Fibroblast of skin of right biceps (primary cell): ENCODE data around the gene PLPP3.

ENCODE experiments used
- DNase-seq: peaks from one replicate; pipeline ENCODE4 v3.0.0-alpha.2; 2013

Gene PLPP3

DNA sequence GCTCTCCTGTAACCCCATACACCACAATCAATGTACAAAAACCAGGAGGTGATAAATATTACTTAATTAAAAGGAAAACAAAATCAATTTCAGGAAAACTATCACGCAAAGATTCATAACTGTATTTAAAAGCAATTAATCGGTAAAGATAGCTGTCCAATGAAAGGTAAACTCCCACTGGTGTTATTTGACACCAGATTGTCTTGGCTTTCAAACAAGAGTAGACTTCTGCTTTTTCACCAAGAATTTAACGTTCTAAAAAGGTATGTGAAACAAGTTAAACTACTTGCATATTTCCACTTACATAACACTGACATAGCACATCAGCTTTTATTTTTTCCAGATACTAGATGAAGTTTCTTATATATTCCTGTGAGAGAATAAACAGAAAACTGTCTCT, 3.5 kb downstream of the PLPP3 start:
- no peak for DNase-seq

DNA sequence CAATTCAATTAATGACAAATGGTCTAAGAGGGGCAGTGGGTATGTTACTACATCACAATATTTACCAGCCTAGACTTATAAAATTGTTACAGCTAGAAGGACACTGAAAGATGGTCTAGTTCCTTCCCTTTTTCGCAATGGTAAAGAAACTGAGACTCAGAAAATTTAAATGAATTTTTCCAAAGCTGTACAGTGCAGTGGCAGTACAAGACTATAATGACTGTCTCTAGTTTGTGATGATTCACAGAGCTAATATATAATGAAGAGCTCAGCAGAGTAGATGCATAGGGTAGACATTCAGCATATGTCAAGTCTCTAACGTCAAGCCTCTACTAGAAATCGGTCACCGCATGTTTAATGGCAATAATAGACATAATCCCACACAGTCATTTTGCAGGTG, 4.6 kb downstream of the PLPP3 start:
- DNase-seq, result no peak

DNA sequence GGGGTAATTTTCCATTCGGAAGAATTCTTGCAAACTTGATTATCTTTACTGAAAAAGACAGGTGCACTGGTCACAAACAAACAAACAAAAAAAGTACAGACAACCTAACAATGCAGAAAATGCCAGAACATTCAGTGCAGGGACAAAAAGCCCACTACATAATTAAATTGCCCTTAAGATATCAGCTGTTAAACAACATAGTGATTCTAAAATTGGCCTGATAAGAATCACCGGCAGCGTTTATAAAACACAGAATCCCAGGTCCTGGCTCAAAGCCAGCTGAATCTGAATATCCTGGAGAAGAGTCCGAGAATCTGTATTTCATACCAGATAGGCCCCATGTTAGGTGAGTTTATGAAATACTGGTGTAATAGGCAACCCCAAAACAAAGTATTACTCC, 6.1 kb downstream of the PLPP3 start:
- no peak for DNase-seq

DNA sequence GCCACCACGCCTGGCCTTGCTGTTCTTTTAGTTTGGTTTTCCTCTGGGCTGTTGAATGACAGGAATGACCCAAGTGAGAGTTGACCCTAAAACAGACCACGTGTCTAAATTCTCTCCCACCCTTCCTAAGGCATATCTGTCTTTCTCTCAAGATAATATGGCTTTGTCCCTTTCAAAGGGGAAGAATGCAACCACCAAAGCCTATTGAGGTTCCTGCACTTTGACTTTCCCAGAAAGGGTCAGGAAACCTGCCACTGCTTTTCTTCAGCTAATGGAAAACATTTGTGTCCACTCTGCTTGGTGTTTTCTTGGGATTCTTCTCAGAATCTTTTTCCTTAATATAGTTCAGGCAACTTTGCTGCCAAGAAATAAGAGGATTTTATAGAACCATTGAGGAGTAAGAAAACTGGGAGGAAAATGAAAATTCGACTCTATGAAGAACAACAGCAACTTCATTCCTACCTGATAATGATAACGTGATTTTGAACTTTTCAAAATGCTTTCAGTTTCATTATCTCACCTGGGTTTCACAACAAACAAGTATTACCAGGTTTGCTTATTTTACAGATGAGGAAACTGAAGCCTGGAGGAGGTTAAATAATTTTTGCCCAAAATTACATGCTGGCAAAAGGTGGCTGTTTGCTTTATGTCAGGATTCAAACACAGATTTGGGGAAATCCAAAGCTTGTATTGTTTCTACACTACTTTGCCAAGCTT, 6.9 kb downstream of the PLPP3 start:
- no peak for DNase-seq

DNA sequence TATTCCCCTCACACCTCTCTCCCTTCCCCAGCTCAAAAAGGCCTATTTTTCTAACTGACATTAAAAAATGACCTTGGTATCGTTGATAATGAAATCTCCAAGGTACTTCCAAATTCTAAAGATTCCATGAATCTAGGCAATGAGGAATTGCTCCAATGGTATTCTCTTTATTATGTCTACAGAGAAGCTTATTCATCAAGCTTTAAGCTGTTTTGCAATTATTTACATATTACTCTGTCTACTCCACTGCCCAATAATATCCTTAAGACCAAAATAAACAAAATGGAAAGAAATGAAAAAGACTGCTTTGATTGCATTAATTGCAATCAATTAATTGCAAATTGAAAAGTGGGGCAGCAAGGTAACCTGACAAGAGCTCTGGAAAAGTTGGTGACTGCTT, 7.9 kb downstream of the PLPP3 start:
- no peak for DNase-seq

DNA sequence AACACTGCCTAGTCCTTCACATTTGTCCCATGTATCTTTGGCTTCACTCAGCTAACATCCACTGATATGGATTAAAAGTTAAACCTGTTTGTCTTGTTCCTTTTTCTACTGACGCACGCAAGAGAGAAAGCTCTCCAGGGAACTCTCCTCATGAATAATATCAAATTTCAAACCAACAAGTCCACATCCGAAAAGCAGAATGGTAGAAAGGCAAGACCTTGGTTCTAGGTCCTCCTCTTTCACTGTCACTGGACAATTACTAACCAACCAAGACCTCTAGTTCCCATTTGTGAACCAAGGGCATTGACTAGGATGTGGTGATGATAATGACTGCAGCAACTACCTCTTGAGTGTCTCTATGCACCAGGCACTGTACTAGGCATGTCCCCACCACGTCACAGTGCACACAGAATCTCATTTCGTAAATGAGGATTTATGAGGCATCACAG, 8.4 kb downstream of the PLPP3 start:
- DNase-seq, result no peak

DNA sequence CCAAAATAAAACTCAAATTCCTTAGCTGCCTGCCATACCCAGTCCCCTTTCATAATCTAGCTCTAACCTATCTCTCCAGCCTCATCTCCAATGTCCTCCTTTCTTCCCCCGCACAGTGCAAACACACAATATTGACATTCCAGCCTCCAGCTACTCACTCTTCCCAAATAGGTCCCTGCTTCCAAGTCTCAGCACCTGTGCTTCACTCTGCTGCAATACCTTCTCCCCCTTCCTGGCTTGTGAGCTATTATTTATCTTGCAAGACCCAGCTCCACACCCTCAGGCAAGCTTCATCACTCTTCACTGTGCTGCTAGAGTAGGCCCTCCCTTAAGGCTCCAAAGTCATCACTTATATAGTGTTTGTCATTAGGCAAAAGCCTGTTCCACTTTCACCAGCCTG, 9.7 kb downstream of the PLPP3 start:
- no peak for DNase-seq

DNA sequence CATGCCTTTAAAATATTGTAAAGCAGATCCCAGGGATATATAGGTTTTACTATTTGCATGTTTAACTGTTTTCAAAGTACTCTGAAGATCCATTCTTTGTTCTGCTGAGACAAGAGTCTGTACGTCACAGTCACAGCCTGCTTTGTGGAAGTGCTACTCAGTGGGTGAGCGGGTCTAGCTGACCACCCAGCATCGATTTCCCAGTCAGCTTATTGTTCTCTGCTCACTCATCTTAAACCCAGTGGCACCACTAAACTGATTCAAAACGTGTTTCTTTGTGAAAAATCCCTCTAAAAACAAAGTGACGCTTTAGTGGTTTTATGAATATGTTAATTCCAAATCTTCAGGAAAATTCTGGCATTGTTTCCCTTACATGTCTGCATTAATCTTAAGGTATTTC, 12.4 kb downstream of the PLPP3 start:
- no peak for DNase-seq

DNA sequence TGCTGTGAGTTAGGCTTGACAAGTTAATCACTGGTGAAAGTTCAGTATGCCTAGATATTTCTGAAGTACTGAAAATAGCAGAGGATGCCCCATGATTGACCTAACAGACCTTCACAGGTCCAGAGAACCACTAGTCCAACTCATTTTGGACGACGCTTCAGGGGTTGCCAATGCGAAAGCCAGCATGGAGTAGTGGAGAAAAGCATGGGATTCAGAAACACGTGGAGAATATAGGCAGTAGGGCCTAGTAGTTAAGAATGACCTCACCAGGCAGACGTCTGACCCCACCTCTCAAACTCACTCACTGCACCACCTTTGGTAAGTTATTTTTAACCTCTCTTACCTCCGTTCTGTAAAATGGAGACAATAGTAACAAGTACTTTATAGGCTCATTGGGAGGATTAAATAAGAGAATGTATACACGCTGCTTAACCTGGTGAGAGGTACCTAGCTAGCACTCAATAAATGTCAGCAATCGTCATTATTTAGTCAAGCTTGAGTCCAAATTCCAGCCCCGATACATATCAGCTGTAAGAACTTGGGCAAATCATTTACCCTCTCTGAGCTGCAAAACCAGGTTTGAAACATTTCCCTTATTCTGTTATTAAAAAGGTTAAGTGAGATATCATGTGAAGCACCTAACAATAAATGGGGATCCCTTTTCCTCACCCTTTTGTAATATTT, 13.2 kb downstream of the PLPP3 start:
- no peak for DNase-seq

DNA sequence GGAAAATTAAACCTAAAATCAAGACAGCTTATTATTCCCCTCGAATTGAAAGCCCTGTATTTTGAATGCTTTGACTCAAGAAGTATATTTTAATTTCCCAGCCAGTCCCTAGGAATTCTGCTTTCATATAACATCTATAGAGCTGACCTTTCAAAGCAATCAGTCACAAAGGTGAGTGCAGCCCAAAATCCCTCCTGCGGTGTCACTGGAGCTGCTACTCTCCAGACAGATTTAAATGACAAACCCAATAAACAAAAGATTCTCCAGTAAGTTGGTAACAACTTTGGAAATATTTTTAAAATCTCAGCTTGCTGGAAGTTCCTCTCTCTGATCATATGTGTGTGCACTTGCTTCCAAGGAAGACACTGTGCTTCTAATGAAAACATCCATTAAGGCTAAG, 14.7 kb downstream of the PLPP3 start:
- no peak for DNase-seq

DNA sequence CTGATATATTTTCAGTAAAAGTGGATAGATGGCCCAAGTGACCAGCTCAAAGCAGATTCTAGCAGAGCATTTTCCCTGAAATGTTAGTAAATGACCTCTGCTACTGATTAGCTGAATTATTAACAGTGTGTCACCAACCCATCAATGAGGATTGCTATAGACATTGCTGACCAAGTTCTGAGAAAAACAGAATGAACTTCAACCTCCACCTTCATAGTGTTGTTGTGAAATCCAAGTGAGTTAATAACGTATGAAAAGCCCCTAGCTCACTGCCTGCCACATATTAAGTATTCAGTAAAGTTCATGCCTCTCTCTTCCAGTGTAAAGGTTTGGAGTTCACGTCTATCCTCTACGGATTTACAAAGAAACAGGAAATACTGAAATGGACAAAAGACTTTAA, 15.8 kb downstream of the PLPP3 start:
- DNase-seq, result no peak

DNA sequence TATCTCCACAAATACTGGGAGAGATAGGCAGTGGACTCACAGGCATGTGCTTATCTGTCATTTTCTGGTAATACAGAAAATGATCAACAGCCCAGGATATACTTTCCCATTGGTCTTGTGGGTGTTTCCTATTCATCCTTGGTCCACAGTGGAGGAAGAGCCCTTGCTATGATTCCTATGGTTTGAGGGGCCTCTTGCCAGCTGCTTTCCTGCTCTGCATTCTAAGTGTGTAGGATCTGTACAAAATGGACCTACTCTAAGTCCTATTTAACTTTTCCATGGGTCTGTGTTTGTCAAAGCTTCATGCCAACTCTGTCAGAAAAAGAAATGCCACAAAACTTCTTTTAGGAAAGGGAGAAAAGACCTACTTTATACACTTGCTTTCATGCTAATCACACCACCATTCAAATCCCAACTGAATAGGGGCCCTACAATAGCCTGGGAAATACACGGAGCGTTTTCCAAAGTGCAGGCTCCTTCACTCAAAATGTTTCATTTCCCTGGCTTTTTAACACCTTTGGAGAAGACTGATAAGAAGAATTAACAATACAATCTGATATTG, 16.4 kb downstream of the PLPP3 start:
- DNase-seq, result no peak

DNA sequence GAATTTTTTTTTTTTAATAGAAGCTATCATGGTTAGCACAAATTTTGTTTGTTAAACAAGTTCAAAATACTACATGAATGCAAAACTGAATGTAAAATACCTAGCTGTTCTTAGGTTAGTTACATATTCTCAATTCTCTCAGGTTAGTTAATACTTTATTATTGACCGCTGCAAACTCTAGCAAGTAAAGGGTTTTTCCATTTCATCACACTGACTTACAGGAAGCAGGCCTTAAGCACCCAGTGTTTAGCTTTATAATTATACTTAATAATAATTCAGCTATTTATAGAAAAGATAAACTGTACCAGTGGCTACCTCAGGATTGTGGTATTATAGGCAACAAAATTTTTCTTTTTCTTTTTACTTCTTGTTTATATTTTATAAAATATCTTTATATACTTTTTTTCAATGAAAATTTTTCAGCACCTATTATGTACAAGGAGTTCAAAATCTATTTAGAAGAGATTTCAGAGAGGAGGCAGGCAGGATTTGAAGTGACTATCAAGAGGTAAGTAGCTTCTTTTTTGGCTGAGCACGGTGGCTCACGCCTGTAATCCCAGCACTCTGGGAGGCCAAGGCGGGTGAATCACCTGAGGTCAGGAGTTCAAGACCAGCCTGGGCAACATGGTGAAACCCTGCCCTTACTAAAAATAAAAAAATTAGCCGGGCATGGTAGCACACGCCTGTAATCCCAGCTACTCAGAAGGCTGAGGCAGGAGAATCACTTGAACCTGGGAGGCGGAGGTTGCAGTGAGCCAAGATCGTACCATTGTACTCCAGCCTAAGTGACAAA, 17.9 kb downstream of the PLPP3 start:
- no peak for DNase-seq

DNA sequence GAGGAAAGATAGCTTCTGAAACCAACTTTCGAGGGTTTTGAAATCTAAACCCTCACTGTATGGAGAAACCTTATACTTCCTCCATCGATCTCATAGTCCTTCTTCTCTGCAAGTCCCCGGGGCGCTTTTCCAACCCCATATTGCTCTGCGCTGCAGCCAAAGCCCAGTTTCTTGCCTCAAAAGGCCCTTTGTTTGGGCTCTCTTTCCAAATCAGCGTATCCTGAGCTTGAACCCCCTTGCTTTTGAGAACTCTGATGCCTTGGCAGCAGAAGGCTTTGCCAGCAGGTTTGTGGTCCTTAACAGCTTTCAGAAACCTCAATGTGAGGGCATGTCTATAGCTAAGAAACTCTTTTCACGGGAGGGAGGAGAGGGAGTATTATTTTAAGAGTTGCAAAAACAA, 21.6 kb downstream of the PLPP3 start:
- DNase-seq, result no peak

DNA sequence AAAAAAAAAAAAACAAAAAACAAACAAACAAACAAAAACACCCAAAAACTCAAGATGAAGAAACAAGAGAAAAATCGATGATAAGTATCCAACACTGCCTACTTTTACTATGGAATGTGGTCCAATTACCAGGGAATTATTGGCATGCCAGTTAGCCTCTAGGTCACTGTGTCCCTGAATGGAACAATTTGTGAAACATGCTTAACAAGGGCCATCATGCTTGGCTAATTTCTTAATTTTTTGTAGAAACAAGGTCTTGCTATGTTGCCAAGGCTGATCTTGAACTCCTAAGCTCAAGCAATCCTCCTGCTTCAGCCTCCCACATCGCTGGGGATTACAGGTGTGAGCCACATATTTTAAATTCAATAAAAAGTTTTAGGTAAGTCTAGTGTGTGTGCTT, 23.9 kb downstream of the PLPP3 start:
- no peak for DNase-seq

DNA sequence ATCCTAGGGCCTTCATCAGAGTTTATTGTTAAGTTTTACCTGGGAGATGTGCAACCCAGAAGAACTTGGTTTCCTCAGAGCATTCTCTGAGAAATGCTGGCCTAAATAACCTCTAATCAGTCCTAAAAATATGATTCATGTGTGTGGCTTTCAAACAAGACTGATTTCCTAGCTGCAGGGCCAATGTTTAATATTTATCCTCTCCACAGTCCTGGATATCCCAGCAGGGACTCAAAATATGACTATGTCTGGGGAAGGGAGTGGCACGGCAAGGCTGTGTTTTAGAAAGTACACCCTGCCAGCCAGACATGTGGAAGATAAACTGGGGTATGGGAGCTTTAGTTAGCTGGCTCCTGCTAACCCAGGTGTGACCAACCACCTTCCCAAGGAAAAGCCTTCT, 26.3 kb downstream of the PLPP3 start:
- peak; percentile 34 for DNase-seq

DNA sequence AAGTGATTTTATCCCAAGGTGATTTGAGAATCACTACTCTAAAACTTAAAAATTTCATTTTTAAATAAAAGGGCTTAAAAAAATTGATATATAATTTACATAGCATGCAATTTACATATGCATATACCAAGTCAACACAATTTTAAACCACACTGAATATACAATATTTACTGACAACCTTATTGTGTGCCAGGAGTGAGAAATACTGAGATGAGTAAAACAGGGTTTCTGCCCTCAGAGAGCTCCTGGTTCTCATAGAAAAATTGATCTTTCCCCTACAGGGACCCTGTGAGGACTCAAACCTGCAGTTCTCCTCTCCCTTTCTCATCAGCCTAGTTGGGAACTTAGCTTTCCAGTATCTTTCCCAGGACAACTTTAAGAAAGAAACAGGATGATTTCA, 27.0 kb downstream of the PLPP3 start:
- DNase-seq, result no peak

DNA sequence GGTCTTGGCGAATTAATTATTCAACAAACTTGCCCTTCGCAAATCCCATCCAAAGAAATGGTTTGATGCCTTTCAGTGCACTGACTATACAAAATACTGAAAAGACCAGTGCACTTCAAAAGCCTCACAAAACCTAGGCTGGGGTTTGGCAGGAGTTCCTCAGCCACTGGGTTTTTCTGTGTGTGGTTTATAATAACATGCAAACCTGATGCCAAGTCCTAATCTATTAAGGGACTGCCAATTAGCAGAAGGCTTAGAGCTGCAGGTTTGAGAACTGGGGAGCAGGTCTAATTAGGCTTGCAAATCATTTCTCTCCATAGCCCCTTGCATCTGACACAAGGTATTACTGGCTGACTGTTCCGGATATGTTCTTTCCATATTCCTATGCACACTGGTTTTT, 27.7 kb downstream of the PLPP3 start:
- no peak for DNase-seq

DNA sequence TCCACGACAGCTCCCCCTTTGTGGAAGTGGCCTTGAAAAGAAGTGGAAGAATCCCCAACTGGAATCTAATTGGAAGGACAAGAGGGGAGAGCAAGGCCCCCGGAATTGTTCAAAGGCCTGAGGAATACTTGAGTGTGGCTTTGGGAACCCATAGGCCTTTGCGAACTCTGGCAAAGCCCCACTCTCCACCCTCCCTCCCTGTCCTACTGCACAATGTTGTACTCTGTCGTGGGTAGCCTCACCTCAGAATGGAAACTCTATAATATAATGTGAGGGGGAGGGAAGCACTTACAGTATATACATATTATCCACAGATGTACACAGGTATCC, 28.5 kb downstream of the PLPP3 start:
- DNase-seq, result no peak

DNA sequence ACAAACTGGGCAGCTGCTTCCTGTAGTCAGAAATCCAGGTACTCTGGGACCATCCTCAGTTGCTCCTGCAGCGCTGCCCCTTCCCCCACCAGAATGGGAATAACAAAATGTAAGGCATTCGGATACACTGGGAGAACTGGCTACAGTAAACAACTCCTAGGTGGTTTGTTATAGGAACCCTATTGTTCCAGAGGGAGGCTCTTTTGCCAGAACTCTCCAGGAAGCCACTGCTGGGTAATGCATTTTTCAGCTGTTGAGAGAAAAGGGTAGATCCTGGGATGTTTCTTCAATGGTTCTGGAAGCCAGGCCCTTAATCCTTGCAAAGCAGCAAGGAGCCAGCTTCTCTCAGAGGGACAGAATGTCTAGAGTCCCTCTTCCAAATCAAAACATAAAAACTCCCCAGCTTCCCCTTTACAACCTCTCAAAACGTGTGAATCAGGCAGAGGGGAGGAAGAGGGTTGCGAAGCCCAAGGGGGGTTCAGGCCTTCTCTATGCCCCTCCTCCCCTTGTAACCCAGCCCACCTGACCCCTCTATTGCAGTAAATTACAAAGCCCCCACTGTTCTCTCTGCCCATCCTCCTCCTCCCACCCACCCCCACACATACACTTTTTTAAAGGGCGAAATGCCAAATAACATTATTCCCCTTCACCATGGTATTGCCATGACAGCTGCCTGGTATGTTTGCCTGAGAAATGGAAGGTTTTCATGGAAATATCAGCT, 29.1 kb downstream of the PLPP3 start:
- no peak for DNase-seq

DNA sequence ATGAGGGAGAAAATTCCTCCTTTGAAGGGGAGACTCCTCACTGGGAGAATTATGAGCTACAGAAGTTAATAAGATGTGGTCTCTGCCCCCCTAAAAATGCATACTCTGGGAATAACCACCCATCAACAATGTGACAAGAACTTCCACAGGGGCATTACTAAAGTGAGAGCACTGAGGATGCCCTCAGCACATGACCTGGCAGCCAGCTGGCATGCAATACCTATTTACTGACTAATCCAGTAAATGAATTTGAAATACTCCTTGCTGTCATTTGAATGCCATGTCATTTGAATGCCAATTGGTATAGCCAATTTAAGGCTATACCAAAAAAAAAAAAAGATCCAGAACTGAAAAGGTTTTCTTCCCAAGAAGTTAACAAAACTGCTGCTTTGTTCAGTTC, 30.8 kb downstream of the PLPP3 start:
- DNase-seq, result no peak

DNA sequence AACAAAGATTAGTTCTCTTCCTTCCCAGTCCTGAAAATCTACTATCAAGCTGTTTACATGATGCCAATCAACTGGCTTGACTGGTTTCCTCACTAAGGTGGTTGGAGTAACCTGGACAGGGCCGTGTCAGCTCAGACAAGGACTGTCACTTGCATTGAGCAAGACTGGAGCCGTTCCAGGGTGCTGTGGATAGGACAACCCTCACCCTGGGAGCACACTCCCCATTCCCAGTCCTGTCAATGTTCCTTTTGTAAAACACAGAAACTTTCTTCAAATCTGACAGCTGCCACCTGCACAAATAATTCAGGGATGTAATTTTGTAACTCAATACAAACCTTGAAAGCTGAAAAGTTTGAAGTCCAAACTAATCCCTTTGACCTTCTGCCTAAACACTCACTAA, 31.4 kb downstream of the PLPP3 start:
- no peak for DNase-seq

DNA sequence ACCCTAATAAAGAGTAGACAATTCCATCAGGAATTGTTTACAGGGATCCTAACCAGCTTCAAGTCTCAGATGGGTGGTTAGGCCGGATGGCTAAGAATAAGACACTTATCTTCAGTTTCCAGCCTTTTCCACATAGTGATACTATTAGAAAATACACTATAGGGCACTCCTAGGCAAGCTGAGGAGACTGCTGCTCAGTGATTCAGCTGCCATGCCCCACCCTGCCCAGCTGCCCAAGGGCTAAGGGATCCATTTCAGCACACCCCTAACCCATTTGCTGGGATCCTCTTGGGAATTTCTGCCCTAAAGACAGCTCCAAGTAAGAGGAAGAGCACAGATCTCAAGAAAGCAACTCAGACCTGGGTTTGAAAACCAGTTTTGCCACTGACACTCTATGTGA, 31.9 kb downstream of the PLPP3 start:
- no peak for DNase-seq
